GM12873 (cell line): ENCODE data around the gene RNF111.

Source experiments
- CTCF ChIP-seq: IDR thresholded peaks from 2 replicates; pipeline ENCODE4 v1.5.1; 2012; ENCODE audit warnings: low read depth, mild to moderate bottlenecking, moderate library complexity, low read length, control low read depth; ENCODE audit not compliant: insufficient read depth; ENCODE audit errors: missing control alignments

Gene RNF111

GRCh38 chr15:58962662-58963565 lies 24.5 kb upstream of the RNF111 start:
- no peak for TF ChIP-seq CTCF

- TF ChIP-seq CTCF: no peak
Observed at GRCh38 chr15:58966698-58967097, 20.8 kb upstream of the RNF111 start.

- TF ChIP-seq CTCF: no peak
Observed at GRCh38 chr15:58967479-58967878, 20.0 kb upstream of the RNF111 start.

- TF ChIP-seq CTCF: no peak
Observed at GRCh38 chr15:58977887-58978286, 9.6 kb upstream of the RNF111 start.

- TF ChIP-seq CTCF: peak; percentile 35
Observed at GRCh38 chr15:58980351-58980939, 7.0 kb upstream of the RNF111 start.

- TF ChIP-seq CTCF: no peak
Observed at GRCh38 chr15:58981808-58982475, 5.5 kb upstream of the RNF111 start.

GRCh38 chr15:58983261-58983660 lies 4.2 kb upstream of the RNF111 start:
- TF ChIP-seq CTCF: no peak
